GM18868 (cell line): ENCODE data around the gene TRA2A.
"Not testable (repeated sequence)": the region's sequence is repeated elsewhere in the genome, so short reads cannot be mapped to it uniquely, and the experiment has no call there.

ENCODE experiments used
- ATAC-seq: cut with Tn5 transposase; IDR thresholded peaks from one replicate; pipeline ENCODE4 v1.9.1; 2021; ENCODE audit warnings: mild to moderate bottlenecking, moderate library complexity; ENCODE audit not compliant: unreplicated experiment

Gene TRA2A

GRCh38 chr7:23513746-23514145, 18.0 kb downstream of the TRA2A start:
- ATAC-seq: not testable (repeated sequence)

GRCh38 chr7:23494009-23494408, 37.8 kb downstream of the TRA2A start:
- no peak for ATAC-seq

- ATAC-seq: no peak
Observed at GRCh38 chr7:23491502-23491901, 40.3 kb downstream of the TRA2A start.

- ATAC-seq: peak; percentile 85
Observed at GRCh38 chr7:23490357-23491135, 41.2 kb downstream of the TRA2A start.

- not testable (repeated sequence) for ATAC-seq
Observed at GRCh38 chr7:23488714-23489113, 43.1 kb downstream of the TRA2A start.

- ATAC-seq: no peak
Observed at GRCh38 chr7:23487670-23488069, 44.1 kb downstream of the TRA2A start.

GRCh38 chr7:23486002-23486773, 45.6 kb downstream of the TRA2A start:
- no peak for ATAC-seq

GRCh38 chr7:23482686-23483085, 49.1 kb downstream of the TRA2A start:
- ATAC-seq: no peak

GRCh38 chr7:23477962-23478866, 53.6 kb downstream of the TRA2A start:
- no peak for ATAC-seq

GRCh38 chr7:23477157-23477499, 54.7 kb downstream of the TRA2A start:
- ATAC-seq: no peak

GRCh38 chr7:23476286-23477156, 55.3 kb downstream of the TRA2A start:
- ATAC-seq: no peak

- ATAC-seq: no peak
Observed at GRCh38 chr7:23475576-23475839, 56.3 kb downstream of the TRA2A start.

- no peak for ATAC-seq
Observed at GRCh38 chr7:23474829-23475575, 56.8 kb downstream of the TRA2A start.

- ATAC-seq: peak; percentile 70
Observed at GRCh38 chr7:23474094-23474828, 57.5 kb downstream of the TRA2A start.

GRCh38 chr7:23473844-23474093, 58.0 kb downstream of the TRA2A start:
- no peak for ATAC-seq

GRCh38 chr7:23472956-23473843, 58.6 kb downstream of the TRA2A start:
- no peak for ATAC-seq

GRCh38 chr7:23472556-23472955, 59.2 kb downstream of the TRA2A start:
- no peak for ATAC-seq

- no peak for ATAC-seq
Observed at GRCh38 chr7:23472046-23472445, 59.7 kb downstream of the TRA2A start.
